Body of pancreas (tissue), 4 donors: Measurements from ENCODE around the gene ACADS. TPM values are rescaled to one million over a fixed set of nuclear protein-coding genes. Genes with fewer than 3 reads are reported as not detected.
A peak's percentile ranks its signal among the peaks of the same experiment; 100 is the strongest.

Source experiments
- ATAC-seq: fragments of 150-250 bp; one replicate; pipeline ENCODE4 v1.9.1; 2016
- DNase-seq, 4 donors: peaks; one replicate each; pipeline ENCODE4 v3.0.0-alpha.2; 2019
- H3K27ac ChIP-seq, 4 donors: fragments of 200-600 bp; sonication (generic); 1 replicate in 3 of 4; 2 replicates in 1 of 4; pipeline versions ENCODE4 v1.5.1 to v1.6.1; 2016 to 2019; ENCODE audit warnings: mild to moderate bottlenecking in 1 of 4, mixed read lengths in 1 of 4, moderate library complexity in 1 of 4
- H3K27me3 ChIP-seq, 2 donors: fragments of 200-600 bp; sonication (generic); one replicate each; pipeline ENCODE4 v1.6.0; 2016; ENCODE audit warnings: mild to moderate bottlenecking in 1 of 2
- H3K36me3 ChIP-seq, 2 donors: fragments of 200-600 bp; sonication (generic); replicated peaks in 1 of 2; 2 replicates each; pipeline ENCODE4 v1.5.1; 2016; ENCODE audit warnings: low read depth in 2 of 2; ENCODE audit not compliant: insufficient read depth in 1 of 2
- H3K4me1 ChIP-seq: fragments of 200-600 bp; sonication (generic); one replicate; pipeline ENCODE4 v1.6.0; 2016
- H3K4me3 ChIP-seq, 2 donors: fragments of 200-600 bp; sonication (generic); 1 replicate in 1 of 2; 2 replicates in 1 of 2; pipeline ENCODE4 v1.5.1; 2016 to 2019
- H3K9me3 ChIP-seq, 3 donors: fragments of 200-600 bp; sonication (generic); 1 replicate in 2 of 3; 2 replicates in 1 of 3; pipeline ENCODE4 v1.5.1; 2016
- POLR2A ChIP-seq, 3 donors: fragments of 450-650 bp; IDR thresholded peaks; one replicate each; pipeline ENCODE4 v1.6.1; 2016; ENCODE audit warnings: antibody characterized with exemption in 3 of 3, mild to moderate bottlenecking in 2 of 3
- WGBS, 2 donors: methylation state at CpG; one replicate each; pipeline ENCODE4 v1.1.5; 2017; 5-methylcytosine and 5-hydroxymethylcytosine counted together
- intact Hi-C: fragments of 100-400 bp; cut with DNase I; formaldehyde crosslinking; loops from one replicate; pipeline ENCODE4 v1.15.1; 2023
- total RNA-seq, 2 donors: library from RNA; depleted of rRNA; stranded (reverse); fragments of >200 nt; gene quantifications; one replicate each; pipeline ENCODE4 v1.1.0, GENCODE V29; 2016
- TF ChIP-seq, protein P1 (sequence below), 7 experiments: fragments of 450-650 bp in 4 of 7; fragments of 200-600 bp in 3 of 7; sonication (generic) in 3 of 7; IDR thresholded peaks; one replicate each; pipeline ENCODE4 v1.5.1; 2016 to 2019; ENCODE audit warnings: antibody characterized with exemption in 7 of 7

The ACADS gene
- total RNA-seq, 2 donors from 2014 or later, result 33.5 to 55.0 TPM

DNA sequence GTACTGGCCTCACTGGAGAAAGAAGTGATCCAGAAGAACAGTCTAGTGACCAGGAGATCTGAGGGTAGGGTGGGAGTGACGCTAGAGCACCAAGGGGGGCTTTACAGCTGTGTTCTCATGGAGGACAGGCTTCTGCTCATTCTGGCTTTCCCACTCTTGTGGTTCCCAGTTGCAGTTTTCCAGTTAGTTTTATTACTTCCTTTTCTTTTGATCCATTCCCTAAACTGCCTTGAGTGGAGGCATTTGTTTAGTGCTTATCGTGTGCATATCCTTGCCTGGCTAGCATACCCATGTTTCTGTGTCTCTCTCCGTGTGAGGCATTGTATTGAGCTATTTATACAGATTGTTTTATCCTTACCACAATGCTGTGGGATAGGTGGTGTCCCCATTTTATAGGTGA is 34.6 kb upstream of the ACADS start:
- intact Hi-C loops, result no loop called here
- peaks cover 51% of the 10 kb centered on the region for H3K4me1 ChIP-seq
- WGBS, 2 donors, result 32 to 35% methylated on average over 3 of the region's 3 CpGs
- H3K27me3 ChIP-seq, result no peaks in the 10 kb centered on the region
- no peak for DNase-seq
- no peak overlapping the region for H3K4me3 ChIP-seq
- H3K27ac ChIP-seq, result peak overlapping the region in 2 of 4 donors; percentile 9 to 96
- H3K9me3 ChIP-seq, result no peaks in the 10 kb centered on the region
- peaks cover under 1 to 10% of the 10 kb centered on the region in 2 donors for H3K36me3 ChIP-seq
- ATAC-seq, result no peak
- TF ChIP-seq, protein P1, sequence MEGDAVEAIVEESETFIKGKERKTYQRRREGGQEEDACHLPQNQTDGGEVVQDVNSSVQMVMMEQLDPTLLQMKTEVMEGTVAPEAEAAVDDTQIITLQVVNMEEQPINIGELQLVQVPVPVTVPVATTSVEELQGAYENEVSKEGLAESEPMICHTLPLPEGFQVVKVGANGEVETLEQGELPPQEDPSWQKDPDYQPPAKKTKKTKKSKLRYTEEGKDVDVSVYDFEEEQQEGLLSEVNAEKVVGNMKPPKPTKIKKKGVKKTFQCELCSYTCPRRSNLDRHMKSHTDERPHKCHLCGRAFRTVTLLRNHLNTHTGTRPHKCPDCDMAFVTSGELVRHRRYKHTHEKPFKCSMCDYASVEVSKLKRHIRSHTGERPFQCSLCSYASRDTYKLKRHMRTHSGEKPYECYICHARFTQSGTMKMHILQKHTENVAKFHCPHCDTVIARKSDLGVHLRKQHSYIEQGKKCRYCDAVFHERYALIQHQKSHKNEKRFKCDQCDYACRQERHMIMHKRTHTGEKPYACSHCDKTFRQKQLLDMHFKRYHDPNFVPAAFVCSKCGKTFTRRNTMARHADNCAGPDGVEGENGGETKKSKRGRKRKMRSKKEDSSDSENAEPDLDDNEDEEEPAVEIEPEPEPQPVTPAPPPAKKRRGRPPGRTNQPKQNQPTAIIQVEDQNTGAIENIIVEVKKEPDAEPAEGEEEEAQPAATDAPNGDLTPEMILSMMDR (IDR thresholded peaks at IDR 0.05), result no peak
- TF ChIP-seq POLR2A (IDR thresholded peaks at IDR 0.05), result no peak

DNA sequence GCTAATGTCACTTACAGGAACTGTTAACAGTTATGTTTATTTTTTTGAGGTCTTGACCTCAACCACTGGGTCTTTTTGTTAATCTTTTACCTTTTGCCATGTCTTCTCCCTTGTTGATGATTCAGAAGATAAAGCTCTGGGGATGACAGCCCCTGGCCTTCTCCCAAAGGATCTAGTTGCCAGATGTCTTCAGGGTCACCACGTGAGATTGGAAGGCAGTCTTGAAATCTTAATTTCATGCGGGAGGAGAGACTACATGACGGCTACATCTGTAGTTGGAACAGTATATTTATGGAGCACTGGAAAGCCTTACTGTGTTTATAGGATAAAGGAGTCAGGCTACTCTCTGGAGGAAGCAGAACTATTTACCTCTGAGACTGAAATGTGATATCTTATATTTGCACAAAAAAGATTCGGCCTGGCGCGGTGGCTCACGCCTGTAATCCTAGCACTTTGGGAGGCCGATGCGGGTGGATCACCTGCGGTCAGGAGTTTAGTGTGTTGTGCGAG is 33.0 kb upstream of the ACADS start:
- ATAC-seq, result no peak
- 37 to 45% methylated on average over 11 of the region's 11 CpGs for WGBS, 2 donors
- H3K36me3 ChIP-seq, result peaks cover 6 to 15% of the 10 kb centered on the region in 2 donors
- H3K4me1 ChIP-seq, result peaks cover 51% of the 10 kb centered on the region
- TF ChIP-seq, protein P1 (IDR thresholded peaks at IDR 0.05), result no peak
- no peak for TF ChIP-seq POLR2A (IDR thresholded peaks at IDR 0.05)
- H3K9me3 ChIP-seq, result no peaks in the 10 kb centered on the region
- peak in 1 of 4 donors; percentile 15 for DNase-seq
- intact Hi-C loops, result no loop called here
- H3K4me3 ChIP-seq, result no peak overlapping the region
- H3K27ac ChIP-seq, result peak overlapping the region in 1 of 4 donors; percentile 41
- H3K27me3 ChIP-seq, result no peaks in the 10 kb centered on the region

DNA sequence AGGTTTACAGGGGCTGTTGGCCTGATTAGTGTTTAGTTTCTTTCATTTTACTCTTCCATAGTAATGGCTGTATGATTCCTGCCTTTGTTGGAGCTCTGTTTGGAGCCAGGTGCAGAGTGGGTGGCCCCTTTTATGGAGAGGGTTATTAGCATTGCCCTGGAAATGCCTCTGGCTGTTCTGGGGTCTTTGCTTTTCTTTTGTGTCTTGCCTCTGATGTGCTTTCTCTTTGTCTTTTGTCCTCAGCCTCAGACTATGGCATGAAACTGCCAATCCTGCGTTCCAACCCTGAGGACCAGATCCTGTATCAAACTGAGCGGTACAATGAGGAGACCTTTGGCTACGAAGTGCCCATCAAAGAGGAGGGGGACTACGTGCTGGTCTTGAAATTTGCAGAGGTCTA is 31.8 kb upstream of the ACADS start:
- TF ChIP-seq, protein P1 (IDR thresholded peaks at IDR 0.05), result no peak
- no peak for TF ChIP-seq POLR2A (IDR thresholded peaks at IDR 0.05)
- Histone ChIP-seq H3K4me3 (no peak overlapping the region), H3K27me3 (no peaks in the 10 kb centered on the region), H3K36me3 (peaks cover 6 to 18% of the 10 kb centered on the region in 2 donors), H3K27ac (no peak overlapping the region), H3K9me3 (no peaks in the 10 kb centered on the region), H3K4me1 (peaks cover 45% of the 10 kb centered on the region)
- intact Hi-C loops, result no loop called here
- no peak for ATAC-seq
- DNase-seq, result no peak
- 73 to 85% methylated on average over 3 to 4 of the region's 4 CpGs for WGBS, 2 donors

DNA sequence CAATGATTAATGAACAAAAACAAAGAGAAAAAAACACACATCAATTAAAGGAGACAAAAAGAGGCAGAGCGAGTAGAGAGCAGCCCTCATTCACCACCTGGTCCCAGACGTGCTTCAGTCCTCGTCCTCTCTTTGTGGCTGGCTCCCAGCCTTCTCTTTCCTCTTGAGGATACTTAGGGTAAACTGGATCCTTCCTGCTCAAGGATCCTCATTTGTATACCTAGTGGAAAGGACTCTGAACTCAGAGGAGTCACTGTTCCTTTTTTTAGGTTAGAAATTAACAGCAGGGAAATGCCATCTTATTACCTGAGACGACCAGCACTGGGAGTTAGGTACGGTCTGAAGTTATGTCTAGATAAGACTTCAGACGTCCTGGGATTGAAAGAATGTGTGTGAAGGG is 29.0 kb upstream of the ACADS start:
- H3K4me1 ChIP-seq, result peaks cover 36% of the 10 kb centered on the region
- no peaks in the 10 kb centered on the region for H3K9me3 ChIP-seq
- no peaks in the 10 kb centered on the region for H3K27me3 ChIP-seq
- H3K36me3 ChIP-seq, result peaks cover 6 to 22% of the 10 kb centered on the region in 2 donors
- no peak overlapping the region for H3K27ac ChIP-seq
- intact Hi-C loops, result no loop called here
- no peak for DNase-seq
- WGBS, 2 donors, result 65 to 67% methylated on average over 6 of the region's 6 CpGs
- no peak for TF ChIP-seq POLR2A (IDR thresholded peaks at IDR 0.05)
- TF ChIP-seq, protein P1 (IDR thresholded peaks at IDR 0.05), result no peak
- no peak overlapping the region for H3K4me3 ChIP-seq
- no peak for ATAC-seq

DNA sequence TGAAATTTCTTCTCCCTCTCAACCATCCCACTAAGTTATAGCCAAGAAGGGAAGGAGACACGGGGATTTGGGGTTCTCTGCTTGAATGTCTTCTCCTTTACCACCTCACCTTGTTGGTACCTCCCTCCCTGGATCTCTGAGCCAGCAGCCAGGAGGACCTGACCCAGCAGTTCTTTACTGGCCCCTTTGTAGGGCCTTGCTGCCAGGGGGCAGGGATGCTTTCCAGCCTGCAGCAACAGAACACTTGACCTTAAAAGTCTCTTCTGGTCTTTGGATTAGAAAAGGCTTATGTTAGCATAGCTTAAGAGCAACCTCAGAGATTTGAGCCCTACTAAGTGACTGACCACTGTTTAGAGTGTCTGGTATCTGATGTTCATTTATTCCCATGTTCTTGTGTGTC is 28.3 kb upstream of the ACADS start:
- H3K27me3 ChIP-seq, result no peaks in the 10 kb centered on the region
- DNase-seq (no peak), ATAC-seq (no peak)
- no peaks in the 10 kb centered on the region for H3K9me3 ChIP-seq
- intact Hi-C loops, result no loop called here
- no peak overlapping the region for H3K4me3 ChIP-seq
- peaks cover 29% of the 10 kb centered on the region for H3K4me1 ChIP-seq
- no peak overlapping the region for H3K27ac ChIP-seq
- WGBS, 2 donors, result 88 to 89% methylated on average over 1 of the region's 1 CpG
- TF ChIP-seq, protein P1 (IDR thresholded peaks at IDR 0.05), result no peak
- no peak for TF ChIP-seq POLR2A (IDR thresholded peaks at IDR 0.05)
- peaks cover 6 to 22% of the 10 kb centered on the region in 2 donors for H3K36me3 ChIP-seq
